Prostate gland (tissue), 2 donors: ENCODE measurements around the gene PPM1L. TPM values are rescaled to one million over a fixed set of nuclear protein-coding genes. Genes with fewer than 3 reads are reported as not detected.

Source experiments
- DNase-seq: peaks from one replicate; pipeline ENCODE4 v3.0.0-alpha.2; 2019; ENCODE audit warnings: low spot score
- H3K27ac ChIP-seq, 2 donors: fragments of 200-600 bp; sonication (generic); 2 replicates each; pipeline ENCODE4 v1.5.1; 2017 to 2019
- H3K27me3 ChIP-seq: fragments of 200-600 bp; sonication (generic); replicated peaks from 2 replicates; pipeline ENCODE4 v1.5.1; 2019; ENCODE audit not compliant: insufficient read depth
- H3K36me3 ChIP-seq, 2 donors: fragments of 200-600 bp; sonication (generic); 1 replicate in 1 of 2; 2 replicates in 1 of 2; pipeline versions ENCODE4 v1.5.1 to v1.8.1; 2017 to 2019
- H3K4me1 ChIP-seq: fragments of 200-600 bp; sonication (generic); replicated peaks from 2 replicates; pipeline ENCODE4 v1.5.1; 2019
- H3K4me3 ChIP-seq, 2 donors: fragments of 200-600 bp; sonication (generic); 2 replicates each; pipeline ENCODE4 v1.5.1; 2017 to 2019
- H3K9me3 ChIP-seq: fragments of 200-600 bp; sonication (generic); 2 replicates; pipeline ENCODE4 v1.5.1; 2017
- CTCF ChIP-seq, 4 experiments: fragments of 200-600 bp in 2 of 4; fragments of 450-650 bp in 2 of 4; sonication (generic) in 2 of 4; IDR thresholded peaks; 1 replicate in 3 of 4; 2 replicates in 1 of 4; pipeline ENCODE4 v1.5.1; 2016 to 2019; ENCODE audit warnings: antibody characterized with exemption in 4 of 4, mild to moderate bottlenecking in 2 of 4, moderate library complexity in 2 of 4
- POLR2A ChIP-seq: fragments of 450-650 bp; IDR thresholded peaks from one replicate; pipeline ENCODE4 v1.6.1; 2016; ENCODE audit warnings: antibody characterized with exemption, mild to moderate bottlenecking
- POLR2AphosphoS5 ChIP-seq: sonication (generic); formaldehyde crosslinking; IDR thresholded peaks from one replicate; pipeline ENCODE4 v1.6.1; 2017; ENCODE audit warnings: antibody characterized with exemption
- WGBS: methylation state at CpG from one replicate; pipeline ENCODE4 v1.1.5; 2018; 5-methylcytosine and 5-hydroxymethylcytosine counted together
- intact Hi-C: fragments of 100-400 bp; cut with DNase I; formaldehyde crosslinking; loops from one replicate; pipeline ENCODE4 v1.14.2; 2022
- total RNA-seq, 2 donors: library from RNA; depleted of rRNA; stranded (reverse); fragments of >200 nt; gene quantifications; one replicate each; pipeline ENCODE4 v1.1.0, GENCODE V29; 2016

The PPM1L gene
- total RNA-seq, 2 donors from 2014 or later, result 23.6 to 27.0 TPM

- no peaks in the 10 kb centered on the region for H3K36me3 ChIP-seq
- no peak for DNase-seq
- no peaks in the 10 kb centered on the region for H3K9me3 ChIP-seq
- no peak overlapping the region for H3K4me3 ChIP-seq
- intact Hi-C loops, result no loop called here
- H3K4me1 ChIP-seq, result no peaks in the 10 kb centered on the region
- no peaks in the 10 kb centered on the region for H3K27me3 ChIP-seq
- TF ChIP-seq CTCF (IDR thresholded peaks at IDR 0.05) (no peak), POLR2AphosphoS5 (no peak), POLR2A (no peak)
- H3K27ac ChIP-seq, result no peak overlapping the region
- WGBS, result 73% methylated on average over 1 of the region's 1 CpG
Measured at GRCh38 chr3:160771811-160772459, 15.9 kb downstream of the PPM1L start.

GRCh38 chr3:160773722-160774121, 17.7 kb downstream of the PPM1L start:
- H3K4me1 ChIP-seq, result no peaks in the 10 kb centered on the region
- H3K27ac ChIP-seq, result no peak overlapping the region
- no peak for TF ChIP-seq POLR2AphosphoS5
- TF ChIP-seq POLR2A, result no peak
- no peak for TF ChIP-seq CTCF (IDR thresholded peaks at IDR 0.05)
- intact Hi-C loops, result no loop called here
- DNase-seq, result no peak
- no peak overlapping the region for H3K4me3 ChIP-seq
- no peaks in the 10 kb centered on the region for H3K36me3 ChIP-seq
- H3K9me3 ChIP-seq, result no peaks in the 10 kb centered on the region
- no peaks in the 10 kb centered on the region for H3K27me3 ChIP-seq

- Histone ChIP-seq H3K27me3 (no peaks in the 10 kb centered on the region), H3K36me3 (no peaks in the 10 kb centered on the region), H3K27ac (no peak overlapping the region), H3K9me3 (no peaks in the 10 kb centered on the region), H3K4me3 (no peak overlapping the region), H3K4me1 (no peaks in the 10 kb centered on the region)
- no peak for TF ChIP-seq POLR2A
- no peak for TF ChIP-seq CTCF (IDR thresholded peaks at IDR 0.05)
- no peak for TF ChIP-seq POLR2AphosphoS5
- no peak for DNase-seq
- intact Hi-C loops, result no loop called here
- WGBS, result 96% methylated on average over 3 of the region's 3 CpGs
Measured at GRCh38 chr3:160774172-160774571, 18.1 kb downstream of the PPM1L start.

DNA sequence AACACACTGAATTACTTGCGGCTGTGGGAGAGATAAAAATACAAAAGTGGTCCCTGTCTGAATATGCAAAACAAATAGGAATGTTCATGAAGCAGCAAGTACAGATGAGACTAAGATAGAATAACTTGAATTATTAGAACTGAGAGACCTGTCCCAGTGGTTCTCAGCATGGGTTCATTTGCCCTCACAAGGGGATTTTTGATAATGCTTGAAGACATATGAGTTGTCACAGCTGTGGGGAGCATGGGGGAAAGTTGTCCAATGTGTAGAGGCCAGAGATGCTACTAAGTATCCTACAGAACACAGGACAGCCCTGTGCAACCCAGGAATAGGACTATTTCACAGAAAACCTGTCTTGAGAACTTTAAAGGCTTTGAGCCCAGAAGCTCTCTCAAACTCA, 22.4 kb downstream of the PPM1L start:
- WGBS, result 65% methylated on average over 1 of the region's 1 CpG
- TF ChIP-seq POLR2AphosphoS5 (no peak), CTCF (IDR thresholded peaks at IDR 0.05) (no peak), POLR2A (no peak)
- Histone ChIP-seq H3K27ac (no peak overlapping the region), H3K36me3 (no peaks in the 10 kb centered on the region), H3K4me3 (no peak overlapping the region), H3K4me1 (no peaks in the 10 kb centered on the region), H3K9me3 (no peaks in the 10 kb centered on the region), H3K27me3 (no peaks in the 10 kb centered on the region)
- intact Hi-C loops, result no loop called here
- DNase-seq, result no peak

DNA sequence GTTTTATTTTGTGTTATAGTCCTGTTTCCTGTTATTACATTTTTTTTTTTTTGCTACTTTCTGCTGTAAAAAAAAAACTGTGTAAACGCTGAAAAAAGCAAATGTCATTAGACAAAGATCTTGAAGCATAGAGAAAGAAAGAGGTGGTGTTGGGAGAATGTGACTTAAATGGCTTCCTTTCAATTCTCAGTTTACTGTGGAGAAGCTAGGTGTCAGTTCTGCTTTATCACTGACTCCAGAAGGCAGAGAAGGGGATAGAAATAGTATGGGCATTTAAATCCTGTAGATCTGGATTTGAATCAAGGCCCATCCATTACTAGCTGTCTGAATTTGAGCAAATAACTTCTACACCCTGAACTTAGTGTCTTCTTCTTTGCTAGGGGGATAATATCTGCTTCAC, 23.0 kb downstream of the PPM1L start:
- no peaks in the 10 kb centered on the region for H3K4me1 ChIP-seq
- WGBS, result 27% methylated on average over 1 of the region's 1 CpG
- no peaks in the 10 kb centered on the region for H3K9me3 ChIP-seq
- intact Hi-C loops, result no loop called here
- no peak overlapping the region for H3K27ac ChIP-seq
- no peaks in the 10 kb centered on the region for H3K36me3 ChIP-seq
- H3K4me3 ChIP-seq, result no peak overlapping the region
- DNase-seq, result no peak
- no peak for TF ChIP-seq POLR2A
- TF ChIP-seq POLR2AphosphoS5, result no peak
- TF ChIP-seq CTCF (IDR thresholded peaks at IDR 0.05), result no peak
- no peaks in the 10 kb centered on the region for H3K27me3 ChIP-seq
